Transverse colon (tissue), 4 donors: ENCODE data around the gene VLDLR.

Experiments
- CTCF ChIP-seq, 5 experiments: fragments of 200-600 bp in 3 of 5; fragments of 450-650 bp in 2 of 5; sonication (generic) in 3 of 5; IDR thresholded peaks; 1 replicate in 2 of 5; 2 replicates in 3 of 5; pipeline ENCODE4 v1.5.1; 2016 to 2017; ENCODE audit warnings: antibody characterized with exemption in 5 of 5, inconsistent platforms in 3 of 5, mild to moderate bottlenecking in 2 of 5, moderate library complexity in 1 of 5
- POLR2AphosphoS5 ChIP-seq, 3 donors: sonication (generic); formaldehyde crosslinking; IDR thresholded peaks; one replicate each; pipeline ENCODE4 v1.6.1; 2016; ENCODE audit warnings: antibody characterized with exemption in 3 of 3

- no peak for TF ChIP-seq POLR2AphosphoS5 (IDR thresholded peaks at IDR 0.05)
- TF ChIP-seq CTCF (IDR thresholded peaks at IDR 0.05): no peak
These were observed 52.7 kb downstream of the VLDLR start for GRCh38 chr9:2674141-2674824.
